Endothelial cell (in vitro differentiated cells): ENCODE measurements around the gene SETD2. TPM values are rescaled to one million over a fixed set of nuclear protein-coding genes. Genes with fewer than 3 reads are reported as not detected.

Experiments used
- DNase-seq: peaks from one replicate; pipeline ENCODE4 v3.0.0; 2021; ENCODE audit warnings: low spot score
- H3K27ac Mint-ChIP-seq: one replicate; pipeline ENCODE4 v1.8.0; 2021; ENCODE audit warnings: mixed read lengths, inconsistent platforms; ENCODE audit not compliant: unreplicated experiment
- H3K27me3 Mint-ChIP-seq: one replicate; pipeline ENCODE4 v1.8.0; 2021; ENCODE audit warnings: mild to moderate bottlenecking, moderate library complexity, mixed read lengths, inconsistent platforms; ENCODE audit not compliant: unreplicated experiment
- H3K36me3 Mint-ChIP-seq: one replicate; pipeline ENCODE4 v1.8.0; 2021; ENCODE audit warnings: mild to moderate bottlenecking, low read depth, mixed read lengths, inconsistent platforms; ENCODE audit not compliant: unreplicated experiment
- H3K4me1 Mint-ChIP-seq: one replicate; pipeline ENCODE4 v1.8.0; 2021; ENCODE audit warnings: mild to moderate bottlenecking, mixed read lengths, inconsistent platforms; ENCODE audit not compliant: unreplicated experiment
- H3K4me3 Mint-ChIP-seq: one replicate; pipeline ENCODE4 v1.8.0; 2021; ENCODE audit warnings: mild to moderate bottlenecking, mixed read lengths, inconsistent platforms; ENCODE audit not compliant: unreplicated experiment
- H3K9me3 Mint-ChIP-seq: one replicate; pipeline ENCODE4 v1.8.0; 2021; ENCODE audit warnings: mixed read lengths, inconsistent platforms; ENCODE audit not compliant: unreplicated experiment
- total RNA-seq: library from RNA; stranded (reverse); fragmentation: NEBNext Ultra II Directional; extraction: Animal tissue kit (Norgen Biotek cat#: 25700); gene quantifications from one replicate; pipeline ENCODE4 v1.2.1, GENCODE V29; 2021; ENCODE audit not compliant: unreplicated experiment
- TF ChIP-seq, protein P1 (sequence below): fragments of 200-600 bp; sonication (generic); IDR thresholded peaks from one replicate; pipeline ENCODE4 v1.5.0; 2021; ENCODE audit warnings: antibody characterized with exemption; ENCODE audit not compliant: unreplicated experiment

SETD2 gene
- total RNA-seq, 1 donor from 2014 or later: 51.4 TPM

DNA sequence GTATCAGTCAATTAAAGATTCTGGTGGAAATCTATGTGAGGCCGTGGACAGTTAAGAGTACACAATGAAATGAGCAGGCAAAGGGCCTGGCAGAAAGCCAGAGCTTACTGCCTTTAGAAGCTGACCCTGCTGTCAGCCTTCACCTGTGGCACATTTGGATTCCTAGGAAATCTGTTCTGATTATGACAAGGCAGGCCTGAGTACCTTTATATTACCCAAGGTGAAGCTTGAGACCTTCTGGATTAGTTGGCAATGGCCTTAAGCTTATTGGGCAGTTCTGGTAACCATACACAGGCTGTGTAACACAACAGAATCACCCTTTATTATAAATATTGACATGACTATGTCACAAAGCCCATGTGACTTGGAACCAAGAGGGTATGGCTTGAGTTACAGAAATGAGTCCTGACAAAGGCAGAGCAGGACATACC, 141.3 kb downstream of the SETD2 start:
- TF ChIP-seq, protein P1, sequence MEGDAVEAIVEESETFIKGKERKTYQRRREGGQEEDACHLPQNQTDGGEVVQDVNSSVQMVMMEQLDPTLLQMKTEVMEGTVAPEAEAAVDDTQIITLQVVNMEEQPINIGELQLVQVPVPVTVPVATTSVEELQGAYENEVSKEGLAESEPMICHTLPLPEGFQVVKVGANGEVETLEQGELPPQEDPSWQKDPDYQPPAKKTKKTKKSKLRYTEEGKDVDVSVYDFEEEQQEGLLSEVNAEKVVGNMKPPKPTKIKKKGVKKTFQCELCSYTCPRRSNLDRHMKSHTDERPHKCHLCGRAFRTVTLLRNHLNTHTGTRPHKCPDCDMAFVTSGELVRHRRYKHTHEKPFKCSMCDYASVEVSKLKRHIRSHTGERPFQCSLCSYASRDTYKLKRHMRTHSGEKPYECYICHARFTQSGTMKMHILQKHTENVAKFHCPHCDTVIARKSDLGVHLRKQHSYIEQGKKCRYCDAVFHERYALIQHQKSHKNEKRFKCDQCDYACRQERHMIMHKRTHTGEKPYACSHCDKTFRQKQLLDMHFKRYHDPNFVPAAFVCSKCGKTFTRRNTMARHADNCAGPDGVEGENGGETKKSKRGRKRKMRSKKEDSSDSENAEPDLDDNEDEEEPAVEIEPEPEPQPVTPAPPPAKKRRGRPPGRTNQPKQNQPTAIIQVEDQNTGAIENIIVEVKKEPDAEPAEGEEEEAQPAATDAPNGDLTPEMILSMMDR: no peak

DNA sequence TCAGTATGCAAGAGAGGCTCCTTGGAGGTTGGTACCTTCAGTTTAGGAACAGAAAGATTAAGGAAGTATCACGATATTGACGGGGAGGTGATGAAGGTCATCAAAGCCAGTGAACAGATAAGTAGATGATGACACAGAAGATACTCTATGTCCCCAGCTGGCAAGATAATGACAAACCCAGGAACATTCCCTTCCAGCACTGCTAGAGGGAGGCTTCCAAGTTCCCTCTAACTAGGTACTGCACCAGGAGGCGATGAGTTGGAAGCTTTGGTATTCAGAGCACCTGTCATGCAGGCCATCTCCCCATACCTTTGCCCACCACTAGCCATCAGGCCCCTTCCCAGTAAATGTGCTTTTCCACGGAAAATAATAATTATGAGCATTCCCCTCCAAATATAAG, 143.6 kb downstream of the SETD2 start:
- H3K4me1 Mint-ChIP-seq: peaks cover 8% of the 10 kb centered on the region
- TF ChIP-seq, protein P1: no peak
- no peak overlapping the region for H3K4me3 Mint-ChIP-seq
- DNase-seq: no peak
- no peaks in the 10 kb centered on the region for H3K9me3 Mint-ChIP-seq
- H3K36me3 Mint-ChIP-seq: peaks cover 15% of the 10 kb centered on the region
- peaks cover 5% of the 10 kb centered on the region for H3K27me3 Mint-ChIP-seq
- H3K27ac Mint-ChIP-seq: peak overlapping the region; percentile 9

More for the DNA sequence above, 141.3 kb downstream of the SETD2 start:
- no peak overlapping the region for H3K4me3 Mint-ChIP-seq
- H3K27me3 Mint-ChIP-seq: peaks cover 8% of the 10 kb centered on the region
- peaks cover 8% of the 10 kb centered on the region for H3K36me3 Mint-ChIP-seq
- DNase-seq: no peak
- no peaks in the 10 kb centered on the region for H3K9me3 Mint-ChIP-seq
- H3K4me1 Mint-ChIP-seq: peaks cover 11% of the 10 kb centered on the region
- no peak overlapping the region for H3K27ac Mint-ChIP-seq

DNA sequence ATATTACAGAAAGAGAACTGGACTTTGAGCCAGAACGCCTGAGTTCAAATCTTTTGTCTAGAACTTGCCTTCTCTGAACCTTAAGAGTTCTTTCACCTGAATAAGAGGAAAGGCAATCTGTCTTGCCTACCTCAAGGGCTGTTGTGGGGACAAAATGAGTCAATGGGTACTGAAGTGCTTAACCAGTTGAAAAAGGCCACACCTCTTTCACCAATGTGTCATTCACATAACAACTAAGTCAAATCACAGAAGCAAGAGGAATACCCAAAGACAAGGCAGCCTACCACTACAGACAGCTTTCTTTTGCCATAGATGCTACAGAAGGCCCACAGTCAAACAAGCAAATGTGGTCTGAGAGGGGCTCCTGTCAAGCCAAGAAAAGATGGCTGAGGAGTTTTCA, 144.7 kb downstream of the SETD2 start:
- peaks cover 18% of the 10 kb centered on the region for H3K36me3 Mint-ChIP-seq
- H3K27ac Mint-ChIP-seq: no peak overlapping the region
- no peak for DNase-seq
- H3K4me1 Mint-ChIP-seq: no peaks in the 10 kb centered on the region
- H3K4me3 Mint-ChIP-seq: no peak overlapping the region
- peaks cover 2% of the 10 kb centered on the region for H3K27me3 Mint-ChIP-seq
- H3K9me3 Mint-ChIP-seq: no peaks in the 10 kb centered on the region
- TF ChIP-seq, protein P1: no peak

DNA sequence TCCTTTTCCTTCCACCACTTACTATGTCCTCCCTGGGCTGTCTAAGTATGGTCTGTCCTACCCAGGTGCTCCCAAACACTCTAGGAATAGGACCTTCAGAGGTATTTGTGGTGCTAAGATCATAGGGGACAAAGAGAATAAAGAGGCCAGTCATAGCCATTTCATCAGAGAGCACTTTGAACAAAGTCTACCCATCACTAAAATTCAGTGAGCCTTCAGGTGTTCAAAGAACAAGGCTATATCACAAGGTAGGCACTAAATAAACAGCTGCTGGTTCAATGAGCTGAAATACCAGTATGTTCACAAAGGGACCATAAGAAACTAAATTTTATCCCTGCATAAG, 145.7 kb downstream of the SETD2 start:
- TF ChIP-seq, protein P1: no peak
- Mint-ChIP-seq H3K36me3 (peaks cover 18% of the 10 kb centered on the region), H3K4me1 (no peaks in the 10 kb centered on the region), H3K27ac (no peak overlapping the region), H3K27me3 (peaks cover 2% of the 10 kb centered on the region), H3K9me3 (no peaks in the 10 kb centered on the region), H3K4me3 (no peak overlapping the region)
- DNase-seq: no peak

DNA sequence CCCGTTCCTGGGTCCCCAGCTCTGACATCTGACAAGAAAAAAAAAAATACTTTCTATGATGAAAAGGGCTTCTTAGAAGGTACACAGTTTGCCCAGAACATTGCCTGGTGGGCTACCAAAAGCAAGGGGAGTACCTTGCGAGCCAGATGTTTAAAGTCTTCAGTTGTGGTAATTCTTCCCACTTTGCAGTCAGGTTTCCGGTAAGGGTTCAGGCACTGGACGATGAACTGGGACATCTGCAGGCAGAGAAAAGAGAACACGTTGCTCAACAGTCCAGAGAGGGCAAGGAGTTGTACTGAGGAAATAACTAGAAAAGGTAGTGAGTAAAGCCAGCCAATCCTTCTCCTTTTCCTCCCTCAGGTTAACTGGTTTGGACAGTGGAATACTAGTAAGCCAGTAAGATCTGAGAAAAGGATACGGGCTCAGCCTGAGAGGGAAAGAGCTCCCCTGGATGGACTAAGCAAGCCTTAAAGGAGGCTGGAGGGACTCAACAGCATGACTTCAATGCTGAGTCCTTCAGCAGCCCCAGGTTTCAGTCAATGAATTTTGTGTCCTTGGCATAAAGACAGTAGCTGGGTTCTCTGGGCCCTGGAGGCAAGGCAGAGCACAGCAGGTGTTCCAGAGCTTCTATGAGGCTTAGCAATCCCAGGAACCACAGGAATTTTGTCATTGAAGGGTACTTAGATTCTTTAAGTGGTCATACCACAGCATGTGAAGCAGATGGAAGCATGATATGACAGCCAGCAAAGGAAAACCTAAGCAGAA, 146.2 kb downstream of the SETD2 start:
- no peak overlapping the region for H3K4me3 Mint-ChIP-seq
- no peak for DNase-seq
- H3K27ac Mint-ChIP-seq: no peak overlapping the region
- H3K4me1 Mint-ChIP-seq: no peaks in the 10 kb centered on the region
- H3K27me3 Mint-ChIP-seq: peaks cover 2% of the 10 kb centered on the region
- peaks cover 18% of the 10 kb centered on the region for H3K36me3 Mint-ChIP-seq
- no peaks in the 10 kb centered on the region for H3K9me3 Mint-ChIP-seq
- TF ChIP-seq, protein P1: no peak
